ENCODE measurements around the gene SMIM13. TPM values are rescaled to one million over a fixed set of nuclear protein-coding genes. Genes with fewer than 3 reads are reported as not detected.

SMIM13 gene
- 13.4 to 17.0 TPM (median 16.3 TPM) in 5 replicates for total RNA-seq (2022; extraction: Qiagen RNA extraction)

GRCh38 chr6:11093626-11094410, at the start of gene SMIM13:
Gene SMIM13 (plus strand): TSS chr6:11093834. CDS start chr6:11094314, 480 bp downstream.

GRCh38 chr6:11043961-11044711, 49.5 kb upstream of the SMIM13 start, which contains the start of gene ELOVL2:
Gene ELOVL2 (minus strand): TSS chr6:11044305. CDS start chr6:11044230, 75 bp downstream.

GRCh38 chr6:11110921-11111768, 17.5 kb downstream of the SMIM13 start, which contains the start of gene ERVFRD-1:
Gene ERVFRD-1 (minus strand): TSS chr6:11111725. CDS start chr6:11105310, 6,415 bp downstream.

Other genes with a start within 250 kb of the SMIM13 start
- 0.03 to 0.06 TPM in 2 of 5 replicates, not detected in the others for gene GCM2, start 211.8 kb upstream of the SMIM13 start, total RNA-seq (2022; extraction: Qiagen RNA extraction)
- gene SYCP2L, start 206.8 kb upstream of the SMIM13 start, total RNA-seq (2022; extraction: Qiagen RNA extraction) = 2.7 to 3.4 TPM (median 2.8 TPM) in 5 replicates
- 5.8 to 8.0 TPM (median 6.9 TPM) in 5 replicates for gene ELOVL2, start 49.5 kb upstream of the SMIM13 start, total RNA-seq (2022; extraction: Qiagen RNA extraction)
- gene ERVFRD-1, start 17.9 kb downstream of the SMIM13 start, total RNA-seq (2022; extraction: Qiagen RNA extraction) = not detected in 5 replicates
- gene NEDD9, start 138.8 kb downstream of the SMIM13 start, total RNA-seq (2022; extraction: Qiagen RNA extraction) = 30.3 to 45.7 TPM (median 40.6 TPM) in 5 replicates

Measured in A549 treated with CORT108297 at 1 μM for 4 hours (cell line).